Measurements from ENCODE around the gene SRR. TPM values are rescaled to one million over a fixed set of nuclear protein-coding genes. Genes with fewer than 3 reads are reported as not detected.

SRR gene
- total RNA-seq, 4 donors from 2014 or later, result 2.1 to 27.2 (median 5.5) TPM

GRCh38 chr17:2282297-2282873 lies 21.4 kb upstream of the SRR start:
- Histone ChIP-seq H3K36me3 (peaks cover 0 to 68% (median 0%) of the 10 kb centered on the region in 3 donors), H3K9me3 (no peaks in the 10 kb centered on the region), H3K27me3 (no peaks in the 10 kb centered on the region), H3K4me1 (no peaks in the 10 kb centered on the region), H3K27ac (no peak overlapping the region), H3K4me3 (no peak overlapping the region)
- no peak for DNase-seq
- TF ChIP-seq CTCF (IDR thresholded peaks at IDR 0.05), result peak; percentile 57 to 78 (median 59)
- TF ChIP-seq POLR2A (IDR thresholded peaks at IDR 0.05), result no peak

GRCh38 chr17:2283302-2283701 lies 20.4 kb upstream of the SRR start:
- Histone ChIP-seq H3K9me3 (no peaks in the 10 kb centered on the region), H3K27ac (no peak overlapping the region), H3K4me3 (no peak overlapping the region), H3K36me3 (peaks cover 0 to 73% (median 0%) of the 10 kb centered on the region in 3 donors), H3K27me3 (no peaks in the 10 kb centered on the region), H3K4me1 (no peaks in the 10 kb centered on the region)
- TF ChIP-seq POLR2A (IDR thresholded peaks at IDR 0.05) (no peak), CTCF (IDR thresholded peaks at IDR 0.05) (no peak)
- no peak for DNase-seq

- Histone ChIP-seq H3K36me3 (peaks cover 0 to 78% (median 0%) of the 10 kb centered on the region in 3 donors), H3K4me3 (no peak overlapping the region), H3K9me3 (no peaks in the 10 kb centered on the region), H3K27ac (no peak overlapping the region), H3K27me3 (no peaks in the 10 kb centered on the region), H3K4me1 (no peaks in the 10 kb centered on the region)
- TF ChIP-seq CTCF (IDR thresholded peaks at IDR 0.05), result no peak
- no peak for DNase-seq
Measured at GRCh38 chr17:2289878-2290478, 13.8 kb upstream of the SRR start.

GRCh38 chr17:2292100-2292499 lies 11.7 kb upstream of the SRR start:
- Histone ChIP-seq H3K27me3 (no peaks in the 10 kb centered on the region), H3K36me3 (peaks cover 0 to 93% (median 0%) of the 10 kb centered on the region in 3 donors), H3K9me3 (no peaks in the 10 kb centered on the region), H3K27ac (no peak overlapping the region), H3K4me1 (no peaks in the 10 kb centered on the region), H3K4me3 (no peak overlapping the region)
- no peak for DNase-seq
- TF ChIP-seq CTCF (IDR thresholded peaks at IDR 0.05) (no peak), POLR2A (IDR thresholded peaks at IDR 0.05) (no peak)

GRCh38 chr17:2295575-2295974 lies 8.2 kb upstream of the SRR start:
- H3K27me3 ChIP-seq, result no peaks in the 10 kb centered on the region
- no peaks in the 10 kb centered on the region for H3K9me3 ChIP-seq
- H3K4me3 ChIP-seq, result no peak overlapping the region
- no peak overlapping the region for H3K27ac ChIP-seq
- peaks cover 0 to 91% (median 0%) of the 10 kb centered on the region in 3 donors for H3K36me3 ChIP-seq
- TF ChIP-seq POLR2A (IDR thresholded peaks at IDR 0.05), result no peak
- no peak for TF ChIP-seq CTCF (IDR thresholded peaks at IDR 0.05)
- DNase-seq, result no peak
- no peaks in the 10 kb centered on the region for H3K4me1 ChIP-seq

Measured in Peyer's patch (tissue), 4 donors.